K562 (cell line): ENCODE results near the gene MIB2. TPM values are rescaled to one million over a fixed set of nuclear protein-coding genes. Genes with fewer than 3 reads are reported as not detected.
A peak's percentile ranks its signal among the peaks of the same experiment; 100 is the strongest.

Experiments used
- BRF2 ChIP-seq: IDR thresholded peaks from 3 replicates; pipeline ENCODE4 v1.6.1; 2011; ENCODE audit warnings: borderline replicate concordance, mild to moderate bottlenecking; ENCODE audit not compliant: insufficient read length, insufficient read depth
- CCNT2 ChIP-seq: IDR thresholded peaks from 2 replicates; pipeline ENCODE4 v1.6.1; 2011; ENCODE audit warnings: borderline replicate concordance, low read depth, mild to moderate bottlenecking, moderate library complexity, mixed read lengths, low read length; ENCODE audit not compliant: insufficient read length; ENCODE audit errors: extremely low read depth
- ETS1 ChIP-seq: conservative IDR thresholded peaks from 2 replicates; pipeline ENCODE4 v1.6.1; 2011; ENCODE audit warnings: low read depth, mild to moderate bottlenecking, low read length; ENCODE audit not compliant: control insufficient read depth
- FOXA3 ChIP-seq, 2 experiments: fragments of 450-650 bp in 1 of 2; sonication (generic) in 1 of 2; formaldehyde crosslinking; IDR thresholded peaks in 1 of 2; conservative IDR thresholded peaks in 1 of 2; 2 replicates each; pipeline versions ENCODE4 v1.4.0 to v1.8.0; 2020 to 2022; ENCODE audit warnings: mild to moderate bottlenecking in 2 of 2, missing genetic modification reagents in 1 of 2
- GMEB1 ChIP-seq: fragments of 250-450 bp; sonication (Bioruptor Pico); IDR thresholded peaks from 2 replicates; pipeline ENCODE4 v1.4.0; 2020; ENCODE audit warnings: mild to moderate bottlenecking
- JUN ChIP-seq, 2 experiments: sonication (generic) in 1 of 2; formaldehyde crosslinking in 1 of 2; IDR thresholded peaks; 2 replicates each; pipeline versions ENCODE4 v1.6.1 to v1.8.0; 2012 to 2022; ENCODE audit warnings: borderline replicate concordance in 2 of 2, mild to moderate bottlenecking in 2 of 2, improper control_type of control experiment in 1 of 2, low read depth in 1 of 2, low read length in 1 of 2, missing genetic modification reagents in 1 of 2
- LCOR ChIP-seq: sonication (generic); formaldehyde crosslinking; IDR thresholded peaks from 2 replicates; pipeline ENCODE4 v1.8.0; 2022; ENCODE audit warnings: mild to moderate bottlenecking, missing genetic modification reagents
- MYBL2 ChIP-seq, 2 experiments: fragments of 450-650 bp in 1 of 2; sonication (generic) in 1 of 2; formaldehyde crosslinking in 1 of 2; IDR thresholded peaks; 2 replicates each; pipeline versions ENCODE4 v1.6.1 to v1.8.1; 2017 to 2022; ENCODE audit warnings: borderline replicate concordance in 1 of 2, inconsistent platforms in 1 of 2, low read depth in 1 of 2, mild to moderate bottlenecking in 1 of 2, missing genetic modification reagents in 1 of 2, moderate library complexity in 1 of 2
- OTX1 ChIP-seq: fragments of 450-650 bp; formaldehyde crosslinking; IDR thresholded peaks from 2 replicates; pipeline ENCODE4 v1.4.0; 2022; ENCODE audit warnings: mild to moderate bottlenecking
- SMAD4 ChIP-seq: fragments of 250-450 bp; sonication (Bioruptor Pico); conservative IDR thresholded peaks from 2 replicates; pipeline ENCODE4 v1.8.0; 2021; ENCODE audit warnings: inconsistent platforms, mild to moderate bottlenecking, moderate library complexity
- SP1 ChIP-seq: sonication (generic); formaldehyde crosslinking; IDR thresholded peaks from 2 replicates; pipeline ENCODE4 v1.8.1; 2022; ENCODE audit warnings: mild to moderate bottlenecking, missing genetic modification reagents
- SREBF1 ChIP-seq: fragments of 150-350 bp; IDR thresholded peaks from 2 replicates; pipeline ENCODE4 v1.6.1; 2014; ENCODE audit warnings: antibody characterized with exemption, low read depth, low read length, borderline replicate concordance
- STAG1 ChIP-seq: sonication (generic); formaldehyde crosslinking; IDR thresholded peaks from 2 replicates; pipeline ENCODE4 v1.5.0; 2020; ENCODE audit warnings: missing genetic modification reagents, borderline replicate concordance
- TAF7 ChIP-seq: fragments of 450-650 bp; IDR thresholded peaks from 2 replicates; pipeline ENCODE4 v1.6.1; 2016; ENCODE audit warnings: missing genetic modification characterization, missing compliant biosample characterization
- TCF15 ChIP-seq: fragments of 250-450 bp; sonication (Bioruptor Pico); IDR thresholded peaks from 2 replicates; pipeline ENCODE4 v1.8.0; 2022; ENCODE audit warnings: moderate library complexity, mild to moderate bottlenecking, inconsistent platforms
- TEAD1 ChIP-seq, 2 experiments: fragments of 450-650 bp in 1 of 2; sonication (generic) in 1 of 2; formaldehyde crosslinking; IDR thresholded peaks; 2 replicates each; pipeline versions ENCODE4 v1.4.0 to v1.8.0; 2020 to 2022; ENCODE audit warnings: mild to moderate bottlenecking in 2 of 2, missing genetic modification reagents in 1 of 2
- THAP7 ChIP-seq: fragments of 250-450 bp; sonication (Bioruptor Pico); IDR thresholded peaks from 2 replicates; pipeline ENCODE4 v1.5.0; 2021
- ZBTB1 ChIP-seq: sonication (generic); formaldehyde crosslinking; IDR thresholded peaks from 2 replicates; pipeline ENCODE4 v1.8.1; 2023; ENCODE audit warnings: missing genetic modification reagents, low read depth, mild to moderate bottlenecking, borderline replicate concordance
- ZNF212 ChIP-seq: fragments of 450-650 bp; formaldehyde crosslinking; IDR thresholded peaks from 2 replicates; pipeline ENCODE4 v1.4.0; 2020; ENCODE audit warnings: mild to moderate bottlenecking
- ZNF780A ChIP-seq: fragments of 250-450 bp; sonication (Bioruptor Pico); IDR thresholded peaks from 2 replicates; pipeline ENCODE4 v1.5.0; 2021; ENCODE audit warnings: mild to moderate bottlenecking
- polyA plus RNA-seq, 8 experiments: library from polyadenylated mRNA; depleted of rRNA in 4 of 8; stranded (reverse) in 5 of 8; unstranded in 3 of 8; fragments of >200 nt; fragmentation: Nextera tagmentation in 2 of 8; fragmentation: Illumina TruSeq in 1 of 8; extraction: Ambion mirVana in 2 of 8; extraction: Trizol in 1 of 8; gene quantifications; 2 replicates each; pipeline versions ENCODE4 v1.2.1 to v1.2.3, GENCODE V29; 2011 to 2014; ENCODE audit warnings: inconsistent platforms in 1 of 8, missing spikeins in 1 of 8
- total RNA-seq, 7 experiments: library from RNA; depleted of rRNA in 6 of 7; stranded (reverse); fragments of >200 nt in 6 of 7; fragmentation: Illumina TruSeq in 2 of 7; extraction: Trizol in 2 of 7; gene quantifications; 2 replicates each; pipeline versions ENCODE4 v1.2.1 to v1.2.3, GENCODE V29; 2011 to 2021; ENCODE audit warnings: low replicate concordance in 1 of 7

Gene MIB2
- total and polyA plus RNA-seq, 9 of the 15 experiments (the other 6 are each of a cell fraction or from before 2014, with no cell fraction given) = 0.04 to 17.0 (median 4.9) TPM; not detected in 1

- TF ChIP-seq FOXA3 (CRISPR knock-in tag; conservative IDR thresholded peaks at IDR 0.05 in 1 of 2, IDR thresholded peaks at IDR 0.05 in 1 of 2) (peak in 1 of 2 experiments; percentile 61; a peak in 1 of 4 replicates), ZNF212 (CRISPR knock-in tag) (no peak), TCF15 (CRISPR knock-in tag) (no peak), JUN (IDR thresholded peaks at IDR 0.05; ENCODE audit: borderline replicate concordance, low read depth, low read length) (peak; percentile 61; the same call in 1 of the 2 replicates), JUN (CRISPR knock-in tag; IDR thresholded peaks at IDR 0.05; ENCODE audit: borderline replicate concordance) (no peak), STAG1 (CRISPR knock-in tag) (peak; percentile 61), ZNF780A (no peak), GMEB1 (CRISPR knock-in tag) (peak; percentile 88), ZBTB1 (CRISPR knock-in tag) (peak; percentile 72; the same call in 1 of the 2 replicates), TAF7 (tag) (peak; percentile 61), SREBF1 (no peak; the same call in 1 of the 2 replicates), MYBL2 (IDR thresholded peaks at IDR 0.05; ENCODE audit: low read depth) (no peak), MYBL2 (CRISPR knock-in tag; IDR thresholded peaks at IDR 0.05; ENCODE audit: borderline replicate concordance) (no peak), ETS1 (peak; percentile 87; the same call in 1 of the 2 replicates), THAP7 (CRISPR knock-in tag) (no peak), CCNT2 (peak; percentile 74), OTX1 (CRISPR knock-in tag) (no peak), BRF2 (no peak), SP1 (CRISPR knock-in tag) (peak; percentile 96), SMAD4 (CRISPR knock-in tag) (peak; percentile 66), TEAD1 (CRISPR knock-in tag; IDR thresholded peaks at IDR 0.05) (peak in 1 of 2 experiments; percentile 90; a peak in 3 of 4 replicates), LCOR (CRISPR knock-in tag) (peak; percentile 3; the same call in 1 of the 2 replicates)
Observed at GRCh38 chr1:1615256-1616044, at the start of gene MIB2 (continued).
